HEK293T (cell line): ENCODE results near the gene ARHGAP26.

Experiments used
- CTBP1 ChIP-seq: fragments of 450-650 bp; IDR thresholded peaks from 2 replicates; pipeline ENCODE4 v1.6.1; 2016; ENCODE audit warnings: borderline replicate concordance
- SP1 ChIP-seq: fragments of 450-650 bp; IDR thresholded peaks from 2 replicates; pipeline ENCODE4 v1.6.1; 2017

DNA sequence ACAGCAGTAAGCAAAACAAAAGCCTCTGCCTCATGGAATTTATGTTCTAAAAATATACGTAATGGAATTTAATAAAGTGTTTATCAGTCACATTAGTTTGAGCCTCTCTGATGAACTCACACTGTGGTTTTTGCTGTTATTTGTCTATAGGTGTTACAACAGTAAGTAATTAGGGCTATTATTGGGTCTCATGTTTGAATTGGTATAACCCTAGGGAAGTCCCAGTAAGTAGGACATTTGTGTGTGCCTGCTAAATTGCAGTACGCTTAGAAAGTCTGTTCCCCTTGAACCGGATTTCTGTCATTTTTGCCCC is 435.7 kb downstream of the ARHGAP26 start:
- TF ChIP-seq CTBP1 (no peak), SP1 (no peak)
